Dendritic cell treated with granulocyte-macrophage colony-stimulating factor and Interleukin-4, amounts not matched to agents 40 ng/mL and 50 ng/mL, for 4 days (primary cell): ENCODE results near the gene TSBP1.
"Not testable (repeated sequence)": the region's sequence is repeated elsewhere in the genome, so short reads cannot be mapped to it uniquely, and the experiment has no call there.

Experiments
- H3K27ac Mint-ChIP-seq: one replicate; pipeline ENCODE4 v1.8.0; 2022; ENCODE audit warnings: mild to moderate bottlenecking, mixed read lengths
- H3K27me3 Mint-ChIP-seq: one replicate; pipeline ENCODE4 v1.8.0; 2022; ENCODE audit warnings: mild to moderate bottlenecking, mixed read lengths
- H3K36me3 Mint-ChIP-seq: one replicate; pipeline ENCODE4 v1.8.0; 2022; ENCODE audit warnings: low read depth, mixed read lengths
- H3K4me1 Mint-ChIP-seq: one replicate; pipeline ENCODE4 v1.8.0; 2022; ENCODE audit warnings: low read depth, mixed read lengths
- H3K4me3 Mint-ChIP-seq: one replicate; pipeline ENCODE4 v1.8.0; 2022; ENCODE audit warnings: mild to moderate bottlenecking, moderate library complexity, mixed read lengths
- H3K9me3 Mint-ChIP-seq: one replicate; pipeline ENCODE4 v1.8.0; 2022; ENCODE audit warnings: mixed read lengths
- intact Hi-C: fragments of 100-400 bp; cut with micrococcal nuclease; formaldehyde crosslinking; loops from one replicate; pipeline ENCODE4 v1.15.0; 2022

TSBP1 gene

DNA sequence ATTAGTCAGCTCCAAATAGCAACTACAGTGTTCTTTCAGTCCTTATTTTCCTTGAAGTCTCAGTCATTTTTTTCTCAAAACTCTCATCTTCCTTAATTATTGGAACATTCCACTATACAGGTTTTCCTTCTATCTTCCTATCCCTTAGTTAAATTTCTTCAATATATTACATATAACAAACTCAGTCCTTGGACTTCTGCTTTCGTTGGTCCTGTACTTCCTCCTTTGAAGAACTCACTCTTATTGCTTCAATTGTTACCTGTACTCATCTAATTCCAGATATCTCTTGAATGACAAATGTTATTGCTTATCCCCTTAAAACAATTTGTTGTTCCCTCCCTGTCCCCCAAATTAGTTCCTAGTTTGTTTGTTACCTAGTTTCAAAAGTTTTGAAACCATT is 80.2 kb downstream of the TSBP1 start:
- Mint-ChIP-seq H3K27ac (no peak overlapping the region), H3K9me3 (peaks cover 8% of the 10 kb centered on the region), H3K36me3 (no peaks in the 10 kb centered on the region), H3K27me3 (peaks cover 16% of the 10 kb centered on the region), H3K4me3 (no peak overlapping the region), H3K4me1 (peaks cover 29% of the 10 kb centered on the region)
- intact Hi-C loops, result loop anchor here (5.0 kb wide), 1 partner anchor 39 kb away; no protein-coding TSS in a partner anchor

DNA sequence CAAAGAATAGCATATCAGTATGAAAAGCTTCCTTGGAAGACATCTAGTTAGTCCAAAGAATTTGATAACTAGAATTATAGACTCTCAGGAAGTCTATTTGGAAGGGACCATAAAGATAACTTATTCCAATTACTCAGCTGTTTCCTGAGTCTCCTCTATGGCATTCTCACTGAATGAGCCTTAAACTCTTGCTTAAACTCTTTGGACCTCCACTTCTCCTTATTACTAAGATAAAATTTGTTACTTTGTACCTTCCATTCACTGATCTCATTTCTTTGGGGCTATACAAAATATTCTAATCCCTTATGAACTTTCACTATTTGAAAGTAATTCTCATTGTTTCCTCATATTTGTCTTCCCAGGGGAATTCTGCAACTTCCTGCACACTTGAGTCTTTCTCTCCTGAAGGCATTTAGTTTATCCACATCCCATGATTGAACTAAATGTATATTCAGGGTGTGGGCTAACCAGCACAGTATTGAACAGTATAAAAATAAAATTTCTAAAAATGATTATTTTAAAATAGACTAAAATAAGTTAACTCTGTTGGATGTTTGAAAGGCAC is 80.7 kb downstream of the TSBP1 start:
- peaks cover 8% of the 10 kb centered on the region for H3K9me3 Mint-ChIP-seq
- no peak overlapping the region for H3K27ac Mint-ChIP-seq
- H3K4me3 Mint-ChIP-seq, result no peak overlapping the region
- intact Hi-C loops, result loop anchor here (5.0 kb wide), 1 partner anchor 39 kb away; no protein-coding TSS in a partner anchor
- no peaks in the 10 kb centered on the region for H3K36me3 Mint-ChIP-seq
- H3K4me1 Mint-ChIP-seq, result peaks cover 29% of the 10 kb centered on the region
- peaks cover 17% of the 10 kb centered on the region for H3K27me3 Mint-ChIP-seq

DNA sequence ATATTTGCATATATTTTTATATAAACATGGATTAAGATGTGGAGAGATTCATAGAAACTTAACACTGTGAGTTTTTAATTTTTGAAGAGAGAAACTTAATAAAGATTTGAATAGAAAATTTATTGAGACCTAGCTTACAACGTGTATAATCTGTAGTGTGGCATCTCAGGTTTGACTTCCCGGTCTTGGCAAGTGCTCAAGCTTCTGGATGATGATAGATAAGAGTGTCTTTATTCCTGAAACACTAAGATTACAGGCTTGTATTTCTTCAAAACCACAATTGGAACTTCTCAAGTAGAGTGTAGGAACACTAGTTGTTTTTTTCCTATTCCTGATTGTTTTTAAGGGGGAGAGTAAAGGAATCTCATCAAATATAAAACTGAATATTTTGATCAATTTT is 83.3 kb downstream of the TSBP1 start:
- peaks cover 21% of the 10 kb centered on the region for H3K27me3 Mint-ChIP-seq
- H3K9me3 Mint-ChIP-seq, result peaks cover 3% of the 10 kb centered on the region
- peaks cover 24% of the 10 kb centered on the region for H3K4me1 Mint-ChIP-seq
- intact Hi-C loops, result loop anchor here (5.0 kb wide), 1 partner anchor 429 kb away; no protein-coding TSS in a partner anchor
- H3K27ac Mint-ChIP-seq, result no peak overlapping the region
- H3K4me3 Mint-ChIP-seq, result no peak overlapping the region
- no peaks in the 10 kb centered on the region for H3K36me3 Mint-ChIP-seq

DNA sequence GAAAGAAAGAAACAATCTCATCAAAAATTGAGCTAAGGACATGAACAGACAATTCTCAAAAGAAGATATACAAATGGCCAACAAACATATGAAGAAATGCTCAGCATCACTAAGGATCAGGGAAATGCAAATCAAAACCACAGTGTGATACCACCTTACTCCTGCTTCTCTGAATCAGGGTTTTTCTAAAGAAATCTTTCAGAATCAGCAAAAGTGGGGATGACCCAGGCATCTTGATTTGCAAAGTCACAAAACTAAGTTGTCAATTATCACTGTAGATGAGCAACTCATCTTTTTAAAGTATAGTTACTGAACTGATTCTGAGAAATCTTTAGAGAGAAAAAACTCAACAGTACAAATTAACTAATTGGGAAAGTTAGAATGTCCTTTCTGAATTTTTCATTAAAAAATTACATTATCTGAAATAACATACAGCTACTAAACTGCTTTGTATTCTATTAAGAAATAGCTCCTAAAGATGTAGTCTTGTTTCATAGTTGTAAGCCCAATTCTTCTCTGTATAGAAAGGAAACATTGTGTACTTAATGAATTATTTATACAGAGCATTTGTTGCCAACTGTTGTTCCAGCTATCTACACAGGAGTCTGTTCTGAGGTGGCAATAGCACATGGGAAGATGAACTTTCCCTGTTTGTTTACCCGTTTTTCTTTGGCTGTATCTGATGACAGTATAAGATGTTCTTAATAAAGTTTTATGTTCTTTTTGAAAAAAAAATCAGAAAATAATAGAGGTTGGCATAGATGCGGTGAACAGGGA is 97.7 kb downstream of the TSBP1 start:
- intact Hi-C loops, H3K27me3 Mint-ChIP-seq, H3K27ac Mint-ChIP-seq, H3K4me3 Mint-ChIP-seq, H3K9me3 Mint-ChIP-seq, H3K36me3 Mint-ChIP-seq: not testable (repeated sequence)
- H3K4me1 Mint-ChIP-seq, result peaks cover 32% of the 10 kb centered on the region

DNA sequence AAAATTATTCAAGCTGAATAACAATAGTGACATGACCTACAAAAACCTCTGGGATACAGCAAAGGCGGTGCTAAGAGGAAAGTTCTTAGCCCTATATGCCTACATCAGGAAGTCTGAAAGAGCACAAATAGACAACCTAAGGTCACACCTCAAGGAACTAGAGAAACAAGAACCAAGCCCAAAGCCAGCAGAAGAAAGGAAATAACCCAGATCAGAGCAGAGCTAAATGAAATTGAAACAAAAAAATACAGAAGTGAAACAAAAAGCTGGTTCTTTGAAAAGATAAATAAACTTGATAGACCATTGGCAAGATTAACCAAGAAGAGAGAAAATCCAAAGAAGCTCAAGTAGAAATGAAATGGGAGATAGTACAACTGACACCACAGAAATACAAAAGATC is 100.3 kb downstream of the TSBP1 start:
- Mint-ChIP-seq H3K9me3 (no peaks in the 10 kb centered on the region), H3K4me3 (peak overlapping the region; percentile 56), H3K4me1 (peaks cover 43% of the 10 kb centered on the region), H3K36me3 (no peaks in the 10 kb centered on the region), H3K27ac (peak overlapping the region; percentile 75), H3K27me3 (peaks cover 7% of the 10 kb centered on the region)
- intact Hi-C loops, result no loop called here

DNA sequence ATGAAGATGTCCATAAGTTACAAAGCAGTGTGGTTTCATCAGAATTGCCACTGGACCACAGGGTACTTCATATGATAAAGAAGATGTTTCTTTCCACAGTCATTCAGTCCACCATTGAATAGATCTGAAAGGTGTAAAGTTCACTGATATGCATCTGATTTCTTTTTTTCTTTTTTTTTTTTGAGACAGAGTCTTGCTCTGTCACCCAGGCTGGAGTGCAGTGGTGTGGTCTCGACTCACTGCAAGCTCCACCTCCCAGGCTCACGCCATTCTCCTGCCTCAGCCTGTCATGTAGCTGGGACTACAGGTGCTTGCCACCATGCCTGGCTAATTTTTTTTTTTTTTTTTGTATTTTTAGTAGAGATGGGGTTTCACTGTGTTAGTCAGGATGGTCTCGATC is 103.2 kb downstream of the TSBP1 start:
- H3K4me1 Mint-ChIP-seq, result peaks cover 39% of the 10 kb centered on the region
- H3K27me3 Mint-ChIP-seq, intact Hi-C loops, H3K36me3 Mint-ChIP-seq, H3K27ac Mint-ChIP-seq, H3K9me3 Mint-ChIP-seq, H3K4me3 Mint-ChIP-seq: not testable (repeated sequence)

DNA sequence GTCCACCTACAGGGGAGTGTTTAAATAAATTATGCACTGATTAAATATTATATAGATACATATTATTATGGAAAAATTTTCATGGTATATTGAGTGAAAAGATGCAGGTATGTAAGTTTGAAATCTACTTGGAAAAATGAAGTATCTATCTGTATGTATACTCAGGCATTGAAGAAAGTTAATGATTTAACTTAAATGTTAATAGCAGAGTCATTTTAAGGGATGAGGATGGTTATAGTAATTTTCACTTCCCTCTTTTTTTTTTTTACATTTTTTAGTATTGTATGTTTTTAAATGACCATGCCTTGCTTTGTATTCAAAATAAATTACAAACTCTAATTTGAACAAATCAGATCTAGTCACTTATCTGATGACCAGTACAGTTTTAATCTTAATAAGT is 104.7 kb downstream of the TSBP1 start:
- Mint-ChIP-seq H3K27me3 (peaks cover 14% of the 10 kb centered on the region), H3K4me3 (no peak overlapping the region), H3K36me3 (no peaks in the 10 kb centered on the region), H3K9me3 (no peaks in the 10 kb centered on the region), H3K4me1 (peaks cover 28% of the 10 kb centered on the region), H3K27ac (no peak overlapping the region)
- intact Hi-C loops, result no loop called here

DNA sequence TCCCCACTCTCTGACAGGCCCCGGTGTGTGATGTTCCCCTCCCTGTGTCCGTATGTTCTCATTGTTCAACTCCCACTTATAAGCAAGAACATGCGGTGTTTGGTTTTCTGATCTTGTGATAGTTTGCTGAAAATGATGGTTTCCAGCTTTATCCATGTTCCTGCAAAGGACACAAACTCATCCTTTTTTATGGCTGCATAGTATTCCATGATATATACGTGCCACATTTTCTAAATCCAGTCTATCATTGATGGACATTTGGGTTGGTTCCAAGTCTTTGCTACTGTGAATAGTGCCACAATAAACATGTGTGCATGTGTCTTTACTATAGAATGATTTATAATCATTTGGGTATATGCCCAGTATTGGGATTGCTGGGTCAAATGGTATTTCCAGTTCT is 114.4 kb downstream of the TSBP1 start:
- not testable (repeated sequence) for H3K4me3 Mint-ChIP-seq

DNA sequence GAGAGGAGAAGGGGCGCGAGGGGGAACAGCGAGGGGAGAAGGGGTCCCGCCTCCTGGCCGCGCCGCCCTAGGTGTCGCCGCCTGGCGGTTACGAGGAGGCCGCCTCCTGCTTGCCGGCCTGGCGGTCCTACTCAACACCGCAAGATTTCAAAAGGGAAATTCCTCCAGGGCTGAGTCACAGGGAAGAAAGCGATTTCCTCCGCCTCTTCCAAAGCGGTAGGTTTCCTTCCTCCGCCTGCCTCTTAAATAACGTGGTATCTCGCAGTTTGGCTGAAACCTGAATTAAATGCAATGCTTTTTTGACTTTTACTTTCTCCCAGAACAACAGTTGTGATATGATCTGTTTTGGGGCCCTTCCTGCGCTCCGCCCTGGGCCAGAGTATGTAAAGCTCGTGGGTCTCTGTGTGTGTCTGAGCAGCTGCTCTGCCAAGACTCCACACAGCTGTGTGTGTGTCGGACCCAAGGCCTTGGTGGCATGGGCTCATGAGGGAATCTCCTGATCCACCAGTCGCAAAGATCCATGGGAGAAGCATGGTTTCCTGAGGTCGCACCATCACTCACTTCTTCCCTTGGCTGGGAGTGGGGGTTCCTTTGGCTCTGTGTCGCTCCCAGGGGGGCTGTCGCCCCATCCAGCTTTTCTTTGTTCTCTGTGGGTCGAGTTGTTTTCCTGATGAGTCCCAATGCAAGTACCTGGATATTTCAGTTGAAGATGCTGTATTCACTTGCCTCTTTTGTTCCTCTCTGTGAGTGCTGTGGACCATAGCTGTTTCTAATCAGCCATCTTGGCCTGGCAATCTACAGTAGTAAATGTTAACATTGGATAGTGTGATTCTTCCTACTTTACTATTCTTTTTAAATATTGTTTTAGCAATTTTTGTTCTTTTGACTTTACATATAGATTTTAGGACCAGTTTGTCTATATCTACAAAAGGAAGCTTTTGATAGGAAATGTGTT is 116.2 kb downstream of the TSBP1 start:
- no peaks in the 10 kb centered on the region for H3K9me3 Mint-ChIP-seq
- peak overlapping the region; percentile 58 for H3K4me3 Mint-ChIP-seq
- H3K27me3 Mint-ChIP-seq, result peaks cover 41% of the 10 kb centered on the region
- H3K4me1 Mint-ChIP-seq, result peaks cover 24% of the 10 kb centered on the region
- peak overlapping the region; percentile 71 for H3K27ac Mint-ChIP-seq
- intact Hi-C loops, result no loop called here
- no peaks in the 10 kb centered on the region for H3K36me3 Mint-ChIP-seq

More for the DNA sequence above, 114.4 kb downstream of the TSBP1 start:
- H3K36me3 Mint-ChIP-seq, H3K27ac Mint-ChIP-seq, intact Hi-C loops, H3K9me3 Mint-ChIP-seq: not testable (repeated sequence)
- H3K4me1 Mint-ChIP-seq, result peaks cover 24% of the 10 kb centered on the region
- peaks cover 52% of the 10 kb centered on the region for H3K27me3 Mint-ChIP-seq

DNA sequence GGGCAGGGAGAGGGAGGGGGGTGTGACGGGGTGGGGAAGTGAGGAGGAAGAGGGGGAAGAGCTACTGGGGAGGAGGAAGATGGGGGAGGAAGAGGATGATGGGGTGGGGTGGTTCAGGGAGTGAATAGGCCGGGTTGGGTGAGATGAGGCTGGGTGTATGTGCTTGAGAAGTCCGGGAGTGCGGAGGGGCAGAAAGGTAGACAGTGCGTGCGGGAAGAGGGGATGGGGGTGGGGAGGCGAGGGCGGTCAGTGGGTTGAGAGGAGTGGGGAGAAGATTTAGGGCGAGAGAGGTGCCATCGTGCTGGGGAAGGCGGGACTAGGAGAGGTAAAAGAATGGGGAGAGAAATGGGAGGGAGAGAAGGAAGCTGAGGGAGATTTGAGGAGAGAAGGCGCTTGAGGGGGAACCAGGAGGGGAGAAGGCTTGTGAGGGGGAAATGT is 116.9 kb downstream of the TSBP1 start:
- H3K4me3 Mint-ChIP-seq, result peak overlapping the region; percentile 58

DNA sequence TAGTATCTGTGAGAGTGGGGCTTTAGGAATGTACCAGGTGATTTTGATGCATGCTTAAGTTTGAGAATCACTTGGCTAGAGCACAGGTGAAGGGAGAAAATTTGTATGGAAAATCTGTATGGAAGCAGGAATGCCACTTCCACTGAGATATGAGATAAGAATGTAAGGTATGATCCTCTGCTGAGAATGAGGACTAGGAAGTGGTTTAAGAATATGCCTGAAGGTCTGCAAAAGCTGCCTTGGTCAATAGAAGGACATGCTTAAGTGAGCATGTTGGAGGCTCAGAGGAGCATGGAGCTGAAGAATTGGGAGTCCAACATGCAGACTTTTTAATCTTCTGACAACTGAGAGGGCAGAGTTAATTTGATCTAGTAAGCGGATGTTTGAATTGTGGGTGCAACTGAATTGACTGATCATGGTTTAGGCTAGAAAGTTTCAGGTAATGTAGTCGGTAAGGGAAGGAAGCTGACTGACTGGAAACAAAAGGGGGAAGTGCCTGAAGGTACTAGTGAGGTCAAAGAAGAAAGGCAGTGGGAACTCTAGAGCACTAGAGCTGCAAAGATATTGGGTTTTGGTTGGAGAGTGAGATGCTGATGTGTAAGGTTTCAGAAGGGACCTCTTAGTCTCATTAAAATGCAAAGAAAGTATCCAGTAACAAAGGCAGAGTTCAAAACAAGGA is 119.2 kb downstream of the TSBP1 start:
- Mint-ChIP-seq H3K27me3 (peaks cover 19% of the 10 kb centered on the region), H3K4me3 (no peak overlapping the region), H3K27ac (no peak overlapping the region), H3K36me3 (no peaks in the 10 kb centered on the region), H3K9me3 (no peaks in the 10 kb centered on the region), H3K4me1 (peaks cover 24% of the 10 kb centered on the region)
- intact Hi-C loops, result loop anchor here (5.0 kb wide), 1 partner anchor 40 kb away; no protein-coding TSS in a partner anchor

More for the DNA sequence above, 116.9 kb downstream of the TSBP1 start:
- intact Hi-C loops, result loop anchor here (5.0 kb wide), 1 partner anchor 38 kb away; no protein-coding TSS in a partner anchor
- no peaks in the 10 kb centered on the region for H3K9me3 Mint-ChIP-seq
- peak overlapping the region; percentile 71 for H3K27ac Mint-ChIP-seq
- H3K27me3 Mint-ChIP-seq, result peaks cover 34% of the 10 kb centered on the region
- H3K36me3 Mint-ChIP-seq, result no peaks in the 10 kb centered on the region
- peaks cover 24% of the 10 kb centered on the region for H3K4me1 Mint-ChIP-seq

DNA sequence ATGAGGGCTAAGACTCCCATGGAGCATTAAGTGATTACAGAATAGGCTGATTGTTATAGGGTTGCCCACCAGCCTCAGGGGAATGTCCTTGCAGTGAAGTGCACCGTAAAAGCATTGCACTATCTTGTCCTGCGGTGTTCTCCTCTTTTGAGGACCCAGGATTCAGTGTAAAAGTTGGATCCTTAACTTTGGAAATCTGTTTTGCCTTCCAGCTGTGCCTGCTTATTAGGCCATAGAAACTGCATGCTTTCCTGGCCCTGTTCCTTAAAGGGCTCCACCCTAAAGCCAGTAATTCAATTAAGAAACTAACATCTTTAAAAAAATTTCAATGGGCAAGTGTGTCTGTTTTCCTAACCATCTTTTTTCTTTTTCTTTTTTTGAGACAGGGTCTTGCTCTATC is 122.4 kb downstream of the TSBP1 start:
- Mint-ChIP-seq H3K9me3 (no peaks in the 10 kb centered on the region), H3K36me3 (no peaks in the 10 kb centered on the region)
- intact Hi-C loops, result loop anchor here (5.0 kb wide), 1 partner anchor 163 kb away; no protein-coding TSS in a partner anchor

DNA sequence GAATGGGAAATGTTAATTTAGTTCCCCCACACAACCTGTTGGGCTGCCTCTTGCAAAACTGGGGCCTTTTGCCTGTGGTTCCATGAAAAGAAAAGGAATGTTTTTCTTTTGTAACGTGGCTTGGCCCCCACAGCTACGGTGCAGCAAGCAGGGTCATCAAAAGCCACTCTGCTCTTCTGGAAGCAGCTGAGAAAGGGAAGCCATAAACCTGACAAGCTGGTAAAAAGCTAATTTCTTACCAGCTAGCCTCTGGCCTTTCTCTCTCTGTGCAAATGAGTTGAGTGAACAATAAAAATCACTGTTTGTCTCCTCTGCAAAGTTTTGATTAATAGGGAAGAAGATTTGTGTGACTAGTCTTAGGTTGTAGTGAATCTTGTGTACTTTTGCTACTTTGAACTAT is 124.3 kb downstream of the TSBP1 start:
- Mint-ChIP-seq H3K9me3 (no peaks in the 10 kb centered on the region), H3K4me1 (peaks cover 13% of the 10 kb centered on the region), H3K4me3 (no peak overlapping the region), H3K36me3 (no peaks in the 10 kb centered on the region), H3K27ac (no peak overlapping the region), H3K27me3 (peaks cover 15% of the 10 kb centered on the region)
- intact Hi-C loops, result loop anchor here (5.0 kb wide), 1 partner anchor 165 kb away; no protein-coding TSS in a partner anchor

More for the DNA sequence above, 122.4 kb downstream of the TSBP1 start:
- H3K27ac Mint-ChIP-seq, result no peak overlapping the region
- H3K4me3 Mint-ChIP-seq, result no peak overlapping the region
- H3K4me1 Mint-ChIP-seq, result peaks cover 18% of the 10 kb centered on the region
- H3K27me3 Mint-ChIP-seq, result peaks cover 10% of the 10 kb centered on the region
